BLaER1 treated with 17β-estradiol and CSF1 and Interleukin-3, amounts not matched to agents 10 nM and 100 nM (cell line): ENCODE measurements around the gene CADM4.

ENCODE experiments used
- H3K27ac ChIP-seq, 11 experiments: shearing (Covaris generic); formaldehyde crosslinking; 2 replicates each; pipeline ENCODE4 v1.8.1; 2022
- H3K27me3 ChIP-seq, 11 experiments: shearing (Covaris generic); formaldehyde crosslinking; 2 replicates each; pipeline ENCODE4 v1.8.1; 2022
- H3K36me3 ChIP-seq, 11 experiments: shearing (Covaris generic); formaldehyde crosslinking; 2 replicates each; pipeline ENCODE4 v1.8.1; 2022
- H3K4me1 ChIP-seq, 10 experiments: shearing (Covaris generic); formaldehyde crosslinking; 2 replicates each; pipeline ENCODE4 v1.8.1; 2022
- H3K4me2 ChIP-seq, 11 experiments: shearing (Covaris generic); formaldehyde crosslinking; 2 replicates each; pipeline ENCODE4 v1.8.1; 2022
- H3K4me3 ChIP-seq, 10 experiments: shearing (Covaris generic); formaldehyde crosslinking; 2 replicates each; pipeline ENCODE4 v1.8.1; 2022
- H3K9ac ChIP-seq, 11 experiments: shearing (Covaris generic); formaldehyde crosslinking; 2 replicates each; pipeline ENCODE4 v1.8.1; 2022
- H3K9me3 ChIP-seq, 11 experiments: shearing (Covaris generic); formaldehyde crosslinking; replicated peaks in 1 of 11; 2 replicates each; pipeline ENCODE4 v1.8.1; 2022
- H4K20me1 ChIP-seq, 11 experiments: shearing (Covaris generic); formaldehyde crosslinking; 2 replicates each; pipeline ENCODE4 v1.8.1; 2022
- Cebpa-rat ChIP-seq, 11 experiments: shearing (Covaris generic); IDR thresholded peaks; 2 replicates each; pipeline ENCODE4 v1.8.1; 2022

The CADM4 gene

GRCh38 chr19:43624933-43625332, 14.7 kb downstream of the CADM4 start:
- Histone ChIP-seq H3K36me3 (peaks cover 0 to 42% (median 25%) of the 10 kb centered on the region in 11 experiments; a peak in 15 of 22 replicates), H3K4me2 (no peak overlapping the region), H3K4me3 (no peak overlapping the region), H3K9me3 (no peaks in the 10 kb centered on the region), H3K9ac (no peak overlapping the region), H3K4me1 (peaks cover 7 to 21% (median 14%) of the 10 kb centered on the region in 10 experiments), H4K20me1 (no peaks in the 10 kb centered on the region), H3K27me3 (no peaks in the 10 kb centered on the region), H3K27ac (no peak overlapping the region)
- TF ChIP-seq Cebpa-rat (IDR thresholded peaks at IDR 0.05): no peak

GRCh38 chr19:43623889-43624670, 15.6 kb downstream of the CADM4 start:
- H3K27me3 ChIP-seq: no peaks in the 10 kb centered on the region
- peaks cover 0 to 42% (median 25%) of the 10 kb centered on the region in 11 experiments; a peak in 15 of 22 replicates for H3K36me3 ChIP-seq
- TF ChIP-seq Cebpa-rat (IDR thresholded peaks at IDR 0.05): no peak
- no peak overlapping the region for H3K4me3 ChIP-seq
- H3K4me1 ChIP-seq: peaks cover 8 to 22% (median 15%) of the 10 kb centered on the region in 10 experiments
- no peaks in the 10 kb centered on the region for H4K20me1 ChIP-seq
- no peak overlapping the region for H3K9ac ChIP-seq
- H3K9me3 ChIP-seq: no peaks in the 10 kb centered on the region
- no peak overlapping the region for H3K27ac ChIP-seq
- no peak overlapping the region for H3K4me2 ChIP-seq

- Histone ChIP-seq H3K9me3 (no peaks in the 10 kb centered on the region), H3K9ac (no peak overlapping the region), H3K4me2 (no peak overlapping the region), H3K27ac (no peak overlapping the region), H3K36me3 (peaks cover 0 to 42% (median 25%) of the 10 kb centered on the region in 11 experiments; a peak in 15 of 22 replicates), H3K4me3 (no peak overlapping the region), H3K27me3 (no peaks in the 10 kb centered on the region), H4K20me1 (no peaks in the 10 kb centered on the region), H3K4me1 (peaks cover 15 to 31% (median 24%) of the 10 kb centered on the region in 10 experiments)
- no peak for TF ChIP-seq Cebpa-rat (IDR thresholded peaks at IDR 0.05)
Measured at GRCh38 chr19:43622956-43623355, 16.7 kb downstream of the CADM4 start.

- Histone ChIP-seq H3K4me3 (no peak overlapping the region), H3K4me2 (no peak overlapping the region), H3K9ac (no peak overlapping the region), H3K4me1 (peaks cover 23 to 39% (median 30%) of the 10 kb centered on the region in 10 experiments), H3K27ac (no peak overlapping the region), H3K9me3 (no peaks in the 10 kb centered on the region), H3K36me3 (peaks cover 0 to 37% (median 25%) of the 10 kb centered on the region in 11 experiments; a peak in 15 of 22 replicates), H4K20me1 (peaks cover 0 to 5% (median 0%) of the 10 kb centered on the region in 11 experiments; a peak in 3 of 22 replicates), H3K27me3 (no peaks in the 10 kb centered on the region)
- no peak for TF ChIP-seq Cebpa-rat (IDR thresholded peaks at IDR 0.05)
Measured at GRCh38 chr19:43622070-43622469, 17.6 kb downstream of the CADM4 start.

DNA sequence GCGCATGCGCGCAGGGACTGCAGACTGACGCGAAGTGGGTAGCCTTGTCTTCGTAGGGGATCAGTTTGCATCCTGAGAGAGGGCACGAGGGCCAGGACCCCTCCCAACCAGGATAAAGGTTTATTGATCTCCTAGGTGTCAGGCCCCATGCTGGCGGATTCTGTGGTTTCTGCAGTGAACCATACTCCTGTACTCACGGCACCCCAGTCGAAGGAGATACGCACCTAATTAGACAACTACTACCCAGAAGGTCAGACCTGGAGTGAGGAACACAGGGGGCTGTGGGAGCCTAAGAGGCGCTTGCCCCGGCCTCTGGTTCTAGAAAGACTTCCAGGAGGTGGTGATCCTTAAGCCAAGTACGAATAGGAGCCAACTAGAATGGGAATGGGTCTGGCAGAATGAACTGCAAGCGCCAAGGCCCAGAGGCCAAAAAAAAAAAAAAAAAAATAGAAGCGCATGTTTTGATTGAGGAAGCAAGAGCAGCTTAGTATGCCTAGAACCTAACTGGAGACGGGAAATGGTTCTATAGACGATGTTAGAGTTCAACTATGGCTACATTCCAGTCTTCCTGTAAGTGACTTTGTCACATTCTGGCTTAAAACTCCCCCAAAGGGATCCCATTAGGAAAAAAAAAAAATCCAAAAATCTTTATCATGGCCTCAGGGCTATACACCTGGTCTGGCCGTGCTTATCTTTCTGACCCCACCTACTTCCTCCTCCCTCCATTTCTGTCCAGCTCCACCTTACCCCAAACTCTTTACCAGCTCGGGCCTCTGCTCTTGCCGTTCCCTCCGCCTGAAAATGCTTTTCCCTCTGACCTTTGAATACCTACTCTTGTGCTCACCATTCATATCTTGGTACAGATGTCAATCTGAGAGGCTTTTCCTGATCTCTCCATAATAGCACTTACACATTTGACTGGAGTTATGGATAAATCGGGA, 19.3 kb downstream of the CADM4 start:
- Histone ChIP-seq H3K9me3 (no peaks in the 10 kb centered on the region), H4K20me1 (peaks cover 0 to 21% (median 7%) of the 10 kb centered on the region in 11 experiments; a peak in 7 of 22 replicates), H3K4me1 (peaks cover 36 to 49% (median 47%) of the 10 kb centered on the region in 10 experiments), H3K27me3 (no peaks in the 10 kb centered on the region), H3K9ac (peak overlapping the region; percentile 87 to 96 (median 92)), H3K4me3 (peak overlapping the region; percentile 67 to 77 (median 71)), H3K36me3 (peaks cover 0 to 23% (median 12%) of the 10 kb centered on the region in 11 experiments; a peak in 15 of 22 replicates), H3K4me2 (peak overlapping the region; percentile 81 to 98 (median 93)), H3K27ac (peak overlapping the region; percentile 84 to 96 (median 93))
- TF ChIP-seq Cebpa-rat (IDR thresholded peaks at IDR 0.05): no peak

GRCh38 chr19:43619262-43620060, 20.2 kb downstream of the CADM4 start, which contains the start of gene ZNF428:
Gene ZNF428, minus strand, starts transcription at chr19:43619629. Its CDS starts 5,325 bp downstream, at chr19:43614304.
- peak within 1 kb of the TSS; percentile 84 to 96 (median 93) for H3K27ac ChIP-seq
- H3K4me3 ChIP-seq: peak within 1 kb of the TSS; percentile 67 to 77 (median 71)
- peak within 1 kb of the TSS; percentile 81 to 98 (median 93) for H3K4me2 ChIP-seq
- H3K36me3 ChIP-seq: peaks cover under 1 to 27% (median 16%) of the 10 kb centered on the region in 11 experiments; a peak in 19 of 22 replicates
- no peak for TF ChIP-seq Cebpa-rat (IDR thresholded peaks at IDR 0.05)
- H3K4me1 ChIP-seq: peaks cover 36 to 53% (median 48%) of the 10 kb centered on the region in 10 experiments
- H4K20me1 ChIP-seq: peaks cover 0 to 29% (median 16%) of the 10 kb centered on the region in 11 experiments; a peak in 10 of 22 replicates
- H3K9me3 ChIP-seq: no peaks in the 10 kb centered on the region
- H3K27me3 ChIP-seq: no peaks in the 10 kb centered on the region
- peak within 1 kb of the TSS; percentile 87 to 96 (median 92) for H3K9ac ChIP-seq

- no peaks in the 10 kb centered on the region for H3K9me3 ChIP-seq
- peak overlapping the region; percentile 87 to 96 (median 92) for H3K9ac ChIP-seq
- H3K27ac ChIP-seq: peak overlapping the region; percentile 84 to 96 (median 93)
- no peaks in the 10 kb centered on the region for H3K27me3 ChIP-seq
- H3K36me3 ChIP-seq: peaks cover 7 to 27% (median 15%) of the 10 kb centered on the region in 11 experiments
- TF ChIP-seq Cebpa-rat (IDR thresholded peaks at IDR 0.05): no peak
- H4K20me1 ChIP-seq: peaks cover 0 to 35% (median 22%) of the 10 kb centered on the region in 11 experiments; a peak in 13 of 22 replicates
- H3K4me3 ChIP-seq: peak overlapping the region; percentile 67 to 77 (median 71)
- peaks cover 36 to 53% (median 48%) of the 10 kb centered on the region in 10 experiments for H3K4me1 ChIP-seq
- peak overlapping the region; percentile 81 to 98 (median 93) for H3K4me2 ChIP-seq
Measured at GRCh38 chr19:43618921-43619261, 20.8 kb downstream of the CADM4 start.

GRCh38 chr19:43616954-43617353, 22.7 kb downstream of the CADM4 start:
- H3K9me3 ChIP-seq: no peaks in the 10 kb centered on the region
- H3K27me3 ChIP-seq: no peaks in the 10 kb centered on the region
- H3K4me2 ChIP-seq: peak overlapping the region in 10 of 11 experiments; percentile 7 to 98 (median 86); a peak in 18 of 22 replicates
- H3K36me3 ChIP-seq: peaks cover 24 to 37% (median 34%) of the 10 kb centered on the region in 11 experiments
- peaks cover 0 to 54% (median 28%) of the 10 kb centered on the region in 11 experiments; a peak in 14 of 22 replicates for H4K20me1 ChIP-seq
- H3K9ac ChIP-seq: peak overlapping the region in 4 of 11 experiments; percentile 16 to 56 (median 44); a peak in 2 of 22 replicates
- no peak overlapping the region for H3K4me3 ChIP-seq
- peaks cover 36 to 53% (median 48%) of the 10 kb centered on the region in 10 experiments for H3K4me1 ChIP-seq
- no peak for TF ChIP-seq Cebpa-rat (IDR thresholded peaks at IDR 0.05)
- H3K27ac ChIP-seq: peak overlapping the region in 4 of 11 experiments; percentile 1 to 42 (median 3); a peak in 5 of 22 replicates
